GM18907 (cell line): ENCODE measurements around the gene UBE2M.
A peak's percentile ranks its signal among the peaks of the same experiment; 100 is the strongest.
"Not testable (repeated sequence)": the region's sequence is repeated elsewhere in the genome, so short reads cannot be mapped to it uniquely, and the experiment has no call there.

ENCODE experiments used
- ATAC-seq: cut with Tn5 transposase; IDR thresholded peaks from one replicate; pipeline ENCODE4 v1.9.1; 2021; ENCODE audit warnings: mild to moderate bottlenecking, moderate library complexity; ENCODE audit not compliant: unreplicated experiment

UBE2M gene

GRCh38 chr19:58542641-58543372 is 15.6 kb downstream of the UBE2M start:
- not testable (repeated sequence) for ATAC-seq

DNA sequence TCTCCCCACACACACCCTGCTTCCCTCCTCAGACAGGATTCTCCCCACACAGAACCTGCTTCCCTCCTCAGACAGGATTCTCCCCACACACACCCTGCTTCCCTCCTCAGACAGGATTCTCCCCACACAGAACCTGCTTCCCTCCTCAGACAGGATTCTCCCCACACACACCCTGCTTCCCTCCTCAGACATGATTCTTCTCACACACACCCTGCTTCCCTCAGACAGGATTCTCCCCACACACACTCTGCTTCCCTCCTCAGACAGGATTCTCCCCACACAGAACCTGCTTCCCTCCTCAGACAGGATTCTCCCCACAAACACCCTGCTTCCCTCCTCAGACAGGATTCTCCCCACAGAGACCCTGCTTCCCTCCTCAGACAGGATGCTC is 19.2 kb downstream of the UBE2M start:
- ATAC-seq = not testable (repeated sequence)

DNA sequence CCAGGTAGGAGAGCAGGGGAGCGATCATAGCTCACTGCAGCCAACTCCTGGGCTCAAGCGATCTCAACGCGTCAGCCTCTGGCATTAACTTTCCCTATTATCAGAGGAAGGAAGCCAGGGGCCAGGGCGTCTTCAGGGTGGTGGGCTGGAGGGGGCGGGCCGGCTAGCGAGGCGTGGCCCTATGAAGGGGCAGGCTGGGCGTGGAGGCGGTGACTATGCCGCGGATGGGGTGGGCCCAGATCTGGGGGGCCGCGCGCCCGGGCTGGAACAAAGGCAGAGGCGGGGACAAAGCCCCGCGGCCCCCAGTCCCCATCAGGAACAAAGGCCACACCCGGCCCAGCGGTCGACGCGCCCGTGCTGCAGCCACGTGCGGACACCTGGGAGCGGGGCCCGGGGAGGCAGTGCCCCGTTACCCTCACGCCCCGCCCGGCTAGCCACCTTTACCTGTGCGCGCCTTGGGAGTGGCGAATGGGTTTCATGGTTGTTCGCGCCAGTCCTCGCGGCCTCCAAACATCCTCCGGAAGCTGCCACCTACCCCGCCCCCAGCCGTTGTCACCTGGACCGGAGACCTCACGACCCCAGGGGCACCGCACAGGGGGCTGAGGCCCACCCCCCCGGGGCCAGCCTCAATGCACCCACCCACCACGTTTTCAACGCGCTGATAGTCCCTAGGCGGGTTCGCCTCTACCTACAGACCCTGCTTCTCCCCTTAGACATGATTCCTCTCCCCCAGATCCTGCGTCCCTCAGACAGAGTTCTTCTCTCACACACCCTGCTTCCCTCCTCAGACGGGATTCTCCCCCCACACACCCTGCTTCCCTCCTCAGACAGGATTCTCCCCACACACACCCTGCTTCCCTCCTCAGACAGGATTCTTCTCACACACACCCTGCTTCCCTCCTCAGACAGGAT is 19.9 kb downstream of the UBE2M start:
- no peak for ATAC-seq

DNA sequence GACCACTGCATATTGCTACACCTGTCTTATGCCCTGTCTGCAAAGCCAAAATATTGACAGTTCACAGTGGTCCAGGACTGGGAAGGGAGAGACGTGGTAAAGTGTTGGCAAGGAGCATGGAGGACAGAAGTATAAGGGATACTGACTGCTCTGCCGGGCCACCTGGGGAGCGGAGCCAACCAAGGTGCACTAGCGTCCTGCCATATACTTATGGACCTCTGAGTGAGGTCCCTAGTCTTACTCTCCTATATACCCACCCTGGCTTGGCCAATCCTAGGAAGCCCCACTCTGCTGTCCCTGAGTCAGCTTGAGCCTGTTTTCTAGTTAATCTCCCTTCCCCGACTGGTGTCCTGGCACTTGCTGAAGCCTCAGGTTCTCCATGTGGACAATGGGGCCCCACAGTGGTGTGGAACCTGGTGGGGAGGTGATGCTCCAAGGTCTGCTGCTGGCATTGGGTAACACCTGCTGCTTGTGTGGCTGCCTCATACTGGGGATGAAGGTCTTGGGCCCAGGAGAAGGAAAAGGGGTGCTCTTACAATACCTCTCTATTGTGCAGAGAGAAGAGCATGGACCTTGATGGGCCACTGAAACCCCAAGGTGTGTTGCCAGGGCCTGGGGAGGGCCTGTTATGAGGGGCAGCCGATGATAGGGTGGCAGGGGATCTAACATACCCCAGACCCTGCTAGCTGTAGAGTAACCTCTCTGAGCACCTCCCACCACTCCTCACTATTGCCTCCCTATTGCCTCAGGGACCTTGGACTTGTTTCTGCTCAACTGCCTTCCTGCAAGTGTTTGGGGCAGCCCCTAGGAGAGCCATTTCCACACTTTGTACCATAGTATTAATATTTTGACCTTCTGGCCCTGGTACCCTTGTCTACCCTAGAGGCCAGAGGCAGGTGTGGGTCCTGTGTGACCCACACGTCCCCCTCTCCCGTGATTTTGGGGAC is 21.3 kb downstream of the UBE2M start:
- ATAC-seq = no peak

DNA sequence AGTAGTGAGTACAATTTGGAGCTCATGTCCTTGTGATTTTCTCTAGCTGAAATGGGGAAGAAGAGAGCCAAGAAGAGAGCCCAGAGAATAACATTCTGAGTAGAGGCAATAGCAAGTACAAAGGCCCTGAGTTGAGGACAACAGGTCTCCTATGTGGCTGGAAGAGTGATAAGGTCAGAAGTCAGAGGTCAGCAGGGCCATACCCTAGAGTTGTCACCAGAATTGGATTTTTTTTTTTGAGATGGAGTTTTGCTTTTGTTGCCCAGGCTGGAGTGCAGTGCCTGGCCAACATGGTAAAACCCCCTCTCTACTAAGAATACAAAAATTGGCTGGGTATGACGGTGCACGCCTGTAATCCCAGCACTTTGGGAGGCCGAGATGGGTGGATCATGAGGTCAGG is 22.6 kb downstream of the UBE2M start:
- no peak for ATAC-seq

DNA sequence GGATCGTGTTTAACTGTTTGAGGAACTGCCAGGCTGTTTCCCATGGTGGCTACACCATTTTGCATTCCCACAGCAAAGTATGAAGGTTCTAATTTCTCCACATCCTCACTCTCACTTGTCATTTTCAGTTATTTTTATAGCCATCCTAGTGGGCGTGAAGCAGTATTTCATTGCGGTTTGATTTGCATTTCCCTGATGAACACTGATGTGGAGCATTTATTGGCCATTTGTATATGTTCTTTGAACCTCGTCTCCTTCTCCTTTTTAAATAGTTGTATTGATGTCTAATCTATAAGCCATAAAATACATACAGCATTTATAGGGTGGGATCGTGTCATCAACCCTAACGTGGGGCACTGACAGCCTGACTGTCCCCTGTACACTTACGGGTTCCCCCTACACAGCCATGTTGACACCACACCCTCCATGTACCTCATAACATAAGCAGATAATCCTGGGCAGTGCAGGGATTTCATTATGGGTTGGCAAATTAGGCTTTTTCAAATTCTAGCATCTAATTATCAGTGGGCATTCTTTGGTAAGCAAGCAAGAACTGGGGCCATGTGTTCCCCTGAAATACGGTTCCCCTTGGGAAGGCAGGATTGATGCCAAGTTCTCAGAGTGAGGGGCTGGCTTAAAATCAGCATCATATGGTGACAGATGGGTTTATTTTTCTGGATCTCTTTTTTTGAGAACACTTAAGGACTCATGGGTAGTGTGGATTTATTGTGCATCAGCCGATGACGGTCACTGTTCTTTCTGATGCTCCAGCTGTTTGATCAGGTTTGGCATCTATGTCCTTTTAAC is 27.2 kb downstream of the UBE2M start:
- no peak for ATAC-seq

- ATAC-seq = no peak
These were observed 29.0 kb downstream of the UBE2M start for GRCh38 chr19:58529405-58529804.

GRCh38 chr19:58522709-58523108 is 35.7 kb downstream of the UBE2M start:
- ATAC-seq = no peak

GRCh38 chr19:58521651-58522050 is 36.8 kb downstream of the UBE2M start:
- no peak for ATAC-seq

DNA sequence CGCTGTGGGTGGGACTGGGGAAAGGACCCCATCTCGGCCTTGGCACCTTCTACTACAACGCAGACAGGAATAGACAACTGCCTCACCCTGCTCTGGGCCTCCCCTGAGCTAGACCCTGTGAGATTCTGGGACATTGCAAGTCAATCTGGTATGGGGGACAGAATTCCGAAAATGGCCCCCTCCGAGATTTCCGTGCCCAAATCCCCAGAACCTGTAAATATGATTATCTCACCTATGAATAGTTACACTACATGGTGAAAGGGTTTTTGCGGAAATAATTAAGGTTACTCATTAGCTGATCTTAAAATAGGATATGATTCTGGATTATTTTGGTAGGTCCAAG is 38.2 kb downstream of the UBE2M start:
- no peak for ATAC-seq

DNA sequence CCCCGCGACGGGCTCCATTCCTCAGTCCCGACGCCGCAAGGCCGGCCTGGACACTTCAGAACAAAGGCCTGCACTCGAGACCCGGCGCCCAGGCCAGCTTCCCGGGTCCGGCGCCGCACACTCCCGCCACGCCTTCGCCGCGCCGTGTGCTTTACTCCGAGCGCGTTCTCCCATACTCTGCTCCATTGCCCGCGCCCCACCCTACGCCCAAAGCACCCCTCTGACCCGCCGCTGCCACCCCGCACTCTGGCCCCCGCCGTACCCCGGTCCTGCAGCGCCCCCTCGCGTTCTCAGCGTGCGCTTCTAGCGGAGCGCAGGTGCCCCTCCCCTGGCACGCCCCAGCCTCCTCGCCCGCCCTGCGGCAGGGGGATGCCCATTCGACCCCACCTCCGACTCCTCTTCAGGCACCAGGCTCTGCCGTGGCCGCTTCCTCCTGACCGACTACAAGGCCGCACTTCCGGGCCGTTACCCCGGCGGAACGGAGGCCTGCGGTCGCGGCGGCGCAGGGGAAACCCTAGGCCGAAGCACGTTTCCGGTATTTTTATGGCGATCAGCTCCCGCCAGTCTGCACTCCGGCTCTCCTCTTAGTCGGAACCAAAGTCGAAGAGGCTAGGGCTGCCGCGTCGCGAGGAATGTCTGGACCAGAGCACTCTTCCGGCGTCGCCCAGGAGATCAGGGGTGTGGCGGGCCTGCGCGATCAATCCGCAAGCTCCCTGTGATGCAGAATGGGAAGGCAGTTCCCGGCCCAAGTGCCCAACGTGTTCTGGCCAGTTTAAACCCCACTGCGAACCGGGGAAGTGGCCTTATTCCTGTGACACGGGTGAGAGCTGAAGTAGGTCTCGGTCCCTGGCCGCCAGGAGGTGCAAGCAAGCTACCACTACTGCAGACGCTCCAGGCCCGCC is 38.8 kb downstream of the UBE2M start, which contains the start of gene ZBTB45:
TSS of gene ZBTB45 (minus strand) at position 456 of the 902 bp plus-strand sequence. CDS start 2,137 bp downstream, outside the sequence.
- peak; percentile 85 for ATAC-seq

GRCh38 chr19:58519087-58519354 is 39.4 kb downstream of the UBE2M start:
- ATAC-seq = peak; percentile 6

DNA sequence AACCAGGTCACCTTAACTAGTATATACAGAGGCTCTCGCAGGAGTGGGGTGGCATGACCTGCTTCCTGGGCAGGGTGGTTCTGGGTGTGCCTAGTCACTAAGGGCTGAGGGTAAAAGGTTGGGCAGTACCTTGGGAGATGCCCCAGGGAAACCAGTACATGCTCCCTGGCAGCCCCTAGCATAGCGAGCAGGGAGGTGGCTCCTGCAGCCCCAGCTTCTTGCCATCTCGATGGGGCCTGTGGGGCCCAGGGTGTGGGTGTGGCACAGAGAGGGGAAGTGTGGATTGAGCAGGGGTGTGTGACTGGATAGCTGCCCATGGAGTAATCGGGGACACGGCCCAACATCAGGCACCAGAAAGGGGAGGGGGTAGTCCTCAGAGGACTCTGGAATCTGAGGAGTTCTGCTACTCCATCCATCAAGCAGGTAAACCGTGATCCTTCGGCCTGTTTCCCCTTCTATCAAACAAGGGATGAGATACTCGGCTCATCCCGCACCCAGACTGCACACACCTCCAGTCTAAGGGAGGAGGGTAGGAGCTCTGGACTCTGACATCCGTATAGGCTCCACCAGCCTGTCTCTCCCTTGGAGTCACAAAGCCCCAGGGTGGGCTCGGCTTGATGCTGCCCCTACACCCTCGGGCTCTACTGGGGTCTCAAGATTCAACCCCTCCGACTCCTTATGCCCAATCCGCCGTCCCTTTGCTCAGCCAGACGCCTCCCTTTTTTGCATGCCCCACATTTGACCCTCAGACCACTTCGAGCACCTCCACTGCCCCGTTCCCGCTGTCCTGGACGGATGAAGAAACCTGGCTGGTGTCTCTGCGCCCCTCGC is 39.9 kb downstream of the UBE2M start:
- ATAC-seq = no peak

- no peak for ATAC-seq
These were observed 41.2 kb downstream of the UBE2M start for GRCh38 chr19:58516964-58517833.

- no peak for ATAC-seq
These were observed 42.1 kb downstream of the UBE2M start for GRCh38 chr19:58516246-58516836.

DNA sequence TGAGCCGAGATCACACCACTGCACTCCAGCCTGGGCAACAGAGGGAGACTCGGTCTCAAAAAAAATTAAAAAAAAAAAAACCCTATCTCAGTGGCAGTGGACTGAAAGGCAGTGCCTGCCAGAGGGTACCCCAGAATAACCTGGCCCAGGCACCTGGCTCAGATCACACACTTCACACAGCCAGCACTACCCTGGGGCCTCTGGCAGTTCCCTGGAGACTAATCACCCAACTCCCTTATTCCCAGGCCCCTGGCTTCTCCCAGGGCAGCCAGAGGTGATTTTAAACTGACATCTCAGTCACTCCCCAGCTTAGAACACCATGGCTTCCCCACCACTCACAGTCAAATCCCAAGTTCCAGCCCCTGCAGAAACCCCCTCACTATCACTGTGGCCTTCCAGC is 43.2 kb downstream of the UBE2M start:
- no peak for ATAC-seq

DNA sequence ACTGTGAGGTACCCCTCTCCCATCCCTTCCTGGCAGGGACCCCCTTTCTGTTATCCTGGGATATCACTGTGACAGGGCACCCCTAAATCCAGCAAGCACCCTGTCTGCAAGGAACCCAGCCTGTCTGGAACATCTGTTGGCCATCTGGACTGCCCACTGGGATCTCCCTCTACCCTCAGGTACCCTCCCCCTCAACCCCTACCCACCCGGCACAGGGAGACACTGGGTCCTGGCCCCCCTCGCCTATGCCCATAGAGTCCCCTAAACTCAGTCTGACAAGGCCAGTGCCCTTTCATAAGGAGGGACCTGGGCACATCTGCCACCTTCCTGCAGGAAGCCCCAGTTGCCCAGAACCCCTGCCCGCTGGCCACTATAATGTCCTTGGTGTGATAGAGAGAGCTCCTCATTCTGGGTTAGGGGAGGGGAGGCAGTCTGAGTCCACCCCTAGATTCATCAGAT is 43.8 kb downstream of the UBE2M start:
- no peak for ATAC-seq
